Measurements from ENCODE around the gene FAM53B. TPM values are rescaled to one million over a fixed set of nuclear protein-coding genes. Genes with fewer than 3 reads are reported as not detected.
A peak's percentile ranks its signal among the peaks of the same experiment; 100 is the strongest.

The FAM53B gene
- total and polyA plus RNA-seq, 7 donors, result 9.6 to 36.6 (median 34.2) TPM

DNA sequence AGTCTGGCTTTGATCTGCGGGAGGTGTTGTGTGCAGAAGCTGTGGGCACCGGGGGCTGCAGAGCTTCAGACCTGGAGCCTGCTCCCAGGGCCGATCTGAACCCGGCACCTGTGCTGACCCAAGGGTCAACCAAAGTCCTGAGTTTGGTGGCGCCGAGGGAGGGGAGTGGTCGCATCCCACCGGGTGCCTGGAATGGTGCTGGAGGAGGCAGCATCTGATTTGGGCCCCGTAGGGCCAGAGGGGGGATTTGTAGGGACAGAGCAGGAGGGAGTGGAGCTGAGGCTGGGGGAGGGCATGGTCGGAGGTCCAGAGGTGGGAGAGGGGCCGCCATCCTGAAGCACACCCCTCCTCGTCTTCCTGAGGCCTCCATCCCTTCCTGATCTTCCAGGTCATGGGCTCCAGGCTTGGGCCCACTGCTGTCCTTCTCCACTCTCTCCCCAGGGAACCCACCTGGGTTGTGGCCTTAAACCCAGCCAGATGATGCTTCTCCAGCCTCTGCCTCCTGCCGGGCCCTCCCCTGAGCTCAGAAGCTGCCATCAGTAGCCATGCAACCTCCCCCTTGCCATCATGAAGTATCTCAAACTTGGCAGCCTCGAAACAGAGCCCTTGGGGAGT lies 169.6 kb downstream of the FAM53B start:
- H3K36me3 ChIP-seq, result no peaks in the 10 kb centered on the region
- intact Hi-C loops (cut with DNase I), result no loop called here
- H3K27ac ChIP-seq, result no peak overlapping the region
- WGBS, 2 donors, result 95% methylated on average over 14 of the region's 14 CpGs
- no peaks in the 10 kb centered on the region for H3K27me3 ChIP-seq
- TF ChIP-seq EP300 (IDR thresholded peaks at IDR 0.05), result no peak
- TF ChIP-seq POLR2AphosphoS5 (IDR thresholded peaks at IDR 0.05), result no peak
- TF ChIP-seq CTCF (IDR thresholded peaks at IDR 0.05), result no peak
- no peak for TF ChIP-seq POLR2A (IDR thresholded peaks at IDR 0.05)
- H3K4me3 ChIP-seq, result no peak overlapping the region
- no peak for DNase-seq
- H3K4me1 ChIP-seq, result no peaks in the 10 kb centered on the region
- H3K9me3 ChIP-seq, result no peaks in the 10 kb centered on the region

DNA sequence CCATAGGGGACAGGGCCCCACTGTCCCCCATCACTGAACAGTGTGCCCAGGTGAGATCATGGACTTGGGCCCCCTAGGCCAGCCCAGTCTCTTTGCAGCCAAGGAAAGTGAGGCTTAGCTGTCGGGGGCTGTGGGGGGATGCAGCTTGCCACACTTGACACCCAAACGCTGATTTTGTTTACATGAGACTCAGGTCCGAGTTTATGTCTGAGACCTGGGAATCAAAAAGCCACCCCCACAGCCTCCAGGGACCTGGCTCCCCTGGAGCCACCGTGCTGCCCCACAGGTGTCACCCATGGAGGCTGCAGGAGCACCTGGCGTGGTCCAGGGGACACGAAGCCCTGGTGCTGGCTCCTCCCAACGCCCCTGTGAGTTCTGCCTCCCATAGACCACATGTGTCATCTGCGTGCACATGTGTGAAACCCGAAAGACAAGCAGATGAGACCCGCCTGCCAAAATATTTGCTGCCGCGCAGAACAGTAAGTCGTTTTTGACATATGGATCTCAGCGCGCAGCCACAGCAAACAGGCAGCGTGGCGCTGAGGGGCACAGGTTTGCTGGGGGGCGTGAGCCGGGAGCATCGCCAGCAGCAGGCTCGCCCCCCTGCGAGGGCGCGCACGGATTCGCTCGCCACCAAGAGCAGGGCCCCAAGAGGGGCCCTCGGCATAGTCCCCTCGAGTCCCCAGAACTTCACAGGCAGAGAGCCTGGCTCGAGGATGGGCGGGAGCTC lies 170.3 kb downstream of the FAM53B start:
- Histone ChIP-seq H3K4me1 (no peaks in the 10 kb centered on the region), H3K27me3 (no peaks in the 10 kb centered on the region), H3K27ac (no peak overlapping the region), H3K36me3 (no peaks in the 10 kb centered on the region), H3K4me3 (no peak overlapping the region), H3K9me3 (no peaks in the 10 kb centered on the region)
- intact Hi-C loops (cut with DNase I), result no loop called here
- TF ChIP-seq CTCF (IDR thresholded peaks at IDR 0.05) (no peak), EP300 (IDR thresholded peaks at IDR 0.05) (no peak), POLR2A (IDR thresholded peaks at IDR 0.05) (no peak), POLR2AphosphoS5 (IDR thresholded peaks at IDR 0.05) (no peak)
- 90 to 91% methylated on average over 31 of the region's 31 CpGs for WGBS, 2 donors
- DNase-seq, result peak; percentile 30

DNA sequence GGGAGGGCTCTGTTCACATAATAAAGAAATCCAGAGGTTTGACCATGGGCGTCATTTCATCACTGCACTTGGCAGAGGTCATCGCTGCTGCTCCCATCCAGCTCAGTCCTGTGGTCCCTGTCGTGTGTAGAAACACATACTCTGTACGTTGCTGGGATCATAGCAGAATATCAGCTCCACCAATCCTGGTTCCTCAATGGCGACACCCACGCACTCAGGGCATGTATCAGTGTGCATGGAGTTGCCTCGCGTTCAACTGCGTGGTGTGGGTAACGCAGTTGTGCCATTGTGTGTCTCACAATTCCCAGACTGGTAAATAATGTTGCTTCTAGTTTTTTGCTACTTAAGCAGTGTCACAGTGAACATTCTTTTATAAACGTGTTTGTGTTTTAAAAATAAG lies 171.4 kb downstream of the FAM53B start:
- Histone ChIP-seq H3K9me3 (no peaks in the 10 kb centered on the region), H3K4me1 (no peaks in the 10 kb centered on the region), H3K4me3 (no peak overlapping the region), H3K36me3 (no peaks in the 10 kb centered on the region), H3K27ac (no peak overlapping the region), H3K27me3 (no peaks in the 10 kb centered on the region)
- intact Hi-C loops (cut with DNase I), result no loop called here
- DNase-seq, result peak; percentile 6
- 92 to 93% methylated on average over 11 of the region's 11 CpGs for WGBS, 2 donors
- TF ChIP-seq CTCF (IDR thresholded peaks at IDR 0.05) (no peak), POLR2AphosphoS5 (IDR thresholded peaks at IDR 0.05) (no peak), EP300 (IDR thresholded peaks at IDR 0.05) (no peak), POLR2A (IDR thresholded peaks at IDR 0.05) (no peak)

GRCh38 chr10:124570646-124571045 lies 173.5 kb downstream of the FAM53B start:
- TF ChIP-seq POLR2A (IDR thresholded peaks at IDR 0.05) (no peak), EP300 (IDR thresholded peaks at IDR 0.05) (no peak), POLR2AphosphoS5 (IDR thresholded peaks at IDR 0.05) (no peak), CTCF (IDR thresholded peaks at IDR 0.05) (no peak)
- intact Hi-C loops (cut with DNase I), result no loop called here
- 78 to 88% methylated on average over 9 of the region's 9 CpGs for WGBS, 2 donors

More at GRCh38 chr10:124570646-124571045, 173.5 kb downstream of the FAM53B start:
- Histone ChIP-seq H3K27me3 (no peaks in the 10 kb centered on the region), H3K27ac (no peak overlapping the region), H3K36me3 (no peaks in the 10 kb centered on the region), H3K4me3 (no peak overlapping the region), H3K4me1 (no peaks in the 10 kb centered on the region), H3K9me3 (no peaks in the 10 kb centered on the region)
- DNase-seq, result peak; percentile 21
